NB4 (cell line): ENCODE data around the gene DUSP19.

Source experiments
- DNase-seq: peaks from one replicate; pipeline ENCODE4 v3.0.0; 2010; ENCODE audit warnings: low read depth
- H3K4me3 ChIP-seq: one replicate; pipeline ENCODE4 v1.5.1; 2011; ENCODE audit warnings: mild to moderate bottlenecking, low read depth, low read length, moderate library complexity
- MYC ChIP-seq: IDR thresholded peaks from 2 replicates; pipeline ENCODE4 v1.6.1; 2011; ENCODE audit warnings: low read depth, low read length
- POLR2A ChIP-seq: IDR thresholded peaks from 2 replicates; pipeline ENCODE4 v1.6.1; 2011; ENCODE audit warnings: mild to moderate bottlenecking; ENCODE audit not compliant: insufficient read length; ENCODE audit errors: extremely low read depth
- TF ChIP-seq, protein P1 (sequence below): IDR thresholded peaks from one replicate; pipeline ENCODE4 v1.5.1; 2012; ENCODE audit warnings: low read depth, low read length
- TF ChIP-seq, protein P2 (sequence below): IDR thresholded peaks from 2 replicates; pipeline ENCODE4 v1.6.1; 2011; ENCODE audit warnings: low read depth, low read length

The DUSP19 gene

DNA sequence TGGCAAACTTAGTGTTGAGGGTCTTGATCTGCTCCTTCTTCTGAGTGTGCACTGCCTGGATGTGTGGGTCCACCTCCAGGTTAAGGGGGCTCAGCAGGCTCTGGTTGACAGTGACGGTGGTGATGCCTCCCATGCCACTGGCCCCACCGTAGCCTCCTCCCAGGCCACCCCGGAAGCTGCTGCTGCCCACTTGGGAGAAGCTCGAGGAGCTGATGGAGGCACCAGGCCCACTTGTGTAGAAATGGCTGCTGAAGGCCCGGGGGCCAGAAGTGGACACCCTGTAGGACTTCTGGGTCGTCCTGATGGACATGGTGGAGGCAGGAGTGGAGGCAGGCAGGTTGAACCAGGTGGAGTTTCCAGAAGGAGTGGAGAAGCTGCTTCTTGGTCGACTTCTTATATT is 6.4 kb upstream of the DUSP19 start:
- TF ChIP-seq, protein P1, sequence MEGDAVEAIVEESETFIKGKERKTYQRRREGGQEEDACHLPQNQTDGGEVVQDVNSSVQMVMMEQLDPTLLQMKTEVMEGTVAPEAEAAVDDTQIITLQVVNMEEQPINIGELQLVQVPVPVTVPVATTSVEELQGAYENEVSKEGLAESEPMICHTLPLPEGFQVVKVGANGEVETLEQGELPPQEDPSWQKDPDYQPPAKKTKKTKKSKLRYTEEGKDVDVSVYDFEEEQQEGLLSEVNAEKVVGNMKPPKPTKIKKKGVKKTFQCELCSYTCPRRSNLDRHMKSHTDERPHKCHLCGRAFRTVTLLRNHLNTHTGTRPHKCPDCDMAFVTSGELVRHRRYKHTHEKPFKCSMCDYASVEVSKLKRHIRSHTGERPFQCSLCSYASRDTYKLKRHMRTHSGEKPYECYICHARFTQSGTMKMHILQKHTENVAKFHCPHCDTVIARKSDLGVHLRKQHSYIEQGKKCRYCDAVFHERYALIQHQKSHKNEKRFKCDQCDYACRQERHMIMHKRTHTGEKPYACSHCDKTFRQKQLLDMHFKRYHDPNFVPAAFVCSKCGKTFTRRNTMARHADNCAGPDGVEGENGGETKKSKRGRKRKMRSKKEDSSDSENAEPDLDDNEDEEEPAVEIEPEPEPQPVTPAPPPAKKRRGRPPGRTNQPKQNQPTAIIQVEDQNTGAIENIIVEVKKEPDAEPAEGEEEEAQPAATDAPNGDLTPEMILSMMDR, result no peak
- TF ChIP-seq, protein P2, sequence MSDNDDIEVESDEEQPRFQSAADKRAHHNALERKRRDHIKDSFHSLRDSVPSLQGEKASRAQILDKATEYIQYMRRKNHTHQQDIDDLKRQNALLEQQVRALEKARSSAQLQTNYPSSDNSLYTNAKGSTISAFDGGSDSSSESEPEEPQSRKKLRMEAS, result no peak
- TF ChIP-seq POLR2A (no peak), MYC (no peak)
- no peak overlapping the region for H3K4me3 ChIP-seq
- DNase-seq, result no peak

DNA sequence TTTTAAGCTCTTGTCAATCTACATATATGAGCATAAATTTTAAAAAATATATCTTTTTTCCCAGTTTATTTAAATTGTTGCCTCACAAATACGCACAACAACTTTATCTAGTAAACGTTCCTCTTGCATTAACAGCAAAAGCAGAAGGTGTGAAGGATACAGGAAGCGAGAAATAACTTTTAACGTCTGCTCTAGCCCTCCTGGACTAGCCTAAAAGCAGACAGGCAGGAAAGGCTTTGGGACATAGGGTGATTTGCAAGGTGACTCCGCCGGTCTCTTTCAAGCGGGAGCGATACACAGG is 434 bp upstream of the DUSP19 start:
- DNase-seq, result no peak
- TF ChIP-seq, protein P1, result no peak
- TF ChIP-seq, protein P2, result no peak
- TF ChIP-seq MYC, result no peak
- TF ChIP-seq POLR2A, result no peak
- peak overlapping the region; percentile 89 for H3K4me3 ChIP-seq

DNA sequence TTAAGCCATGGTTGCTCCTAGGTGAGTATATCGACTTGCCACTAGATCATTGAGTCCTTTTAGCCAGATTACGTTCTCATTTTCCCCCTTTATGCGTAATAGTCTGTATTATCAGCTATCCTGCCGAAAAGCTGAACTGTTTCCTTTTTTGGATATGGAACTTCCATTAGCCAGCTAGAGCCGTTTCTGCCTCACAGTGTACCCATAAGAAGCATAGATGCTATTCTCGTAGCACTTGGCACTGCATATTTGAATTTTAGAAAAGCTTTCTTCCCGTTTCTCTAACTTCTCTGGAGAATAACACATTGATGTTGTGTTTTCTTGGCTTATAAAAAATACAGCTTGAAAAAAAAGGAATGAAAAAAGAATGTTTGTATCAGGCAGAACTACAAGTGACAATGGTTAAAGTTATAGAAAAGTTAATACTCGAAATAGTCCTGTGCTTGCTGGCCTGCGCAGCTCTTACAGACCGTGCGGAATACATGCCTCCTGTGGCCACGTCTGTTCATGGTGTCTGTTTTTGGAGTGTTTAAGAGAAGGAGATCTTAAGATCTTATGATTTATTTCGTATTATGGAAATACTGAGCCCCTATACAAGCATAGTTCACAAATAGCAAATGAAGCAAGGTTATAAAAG is 710 bp downstream of the DUSP19 start:
- TF ChIP-seq MYC, result no peak
- TF ChIP-seq, protein P2, result no peak
- TF ChIP-seq, protein P1, result no peak
- no peak for TF ChIP-seq POLR2A

DNA sequence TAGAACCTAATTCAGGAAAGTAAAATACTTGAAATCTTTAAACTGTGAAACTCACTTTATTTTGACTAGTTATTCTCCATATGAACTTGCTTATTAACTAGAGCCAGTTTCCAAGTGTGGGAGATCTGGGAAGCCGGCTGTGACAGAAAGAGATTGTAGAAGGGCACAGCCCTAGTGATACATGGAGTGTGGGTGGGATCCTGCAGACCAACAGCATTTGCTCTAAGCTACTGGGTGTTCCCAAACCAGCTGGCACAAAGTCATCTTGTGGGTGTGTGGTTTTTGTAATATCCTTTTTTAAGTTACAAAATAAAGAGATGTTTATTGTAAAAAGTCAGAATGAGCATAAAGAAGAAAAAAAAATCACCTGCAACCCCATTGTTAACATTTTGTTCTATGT is 3.4 kb downstream of the DUSP19 start:
- no peak overlapping the region for H3K4me3 ChIP-seq
- DNase-seq, result no peak
- TF ChIP-seq MYC (no peak), POLR2A (no peak)
- TF ChIP-seq, protein P2, result no peak
- TF ChIP-seq, protein P1, result no peak

More for the DNA sequence above, 710 bp downstream of the DUSP19 start:
- H3K4me3 ChIP-seq, result peak overlapping the region; percentile 89
- peak; percentile 39 for DNase-seq

DNA sequence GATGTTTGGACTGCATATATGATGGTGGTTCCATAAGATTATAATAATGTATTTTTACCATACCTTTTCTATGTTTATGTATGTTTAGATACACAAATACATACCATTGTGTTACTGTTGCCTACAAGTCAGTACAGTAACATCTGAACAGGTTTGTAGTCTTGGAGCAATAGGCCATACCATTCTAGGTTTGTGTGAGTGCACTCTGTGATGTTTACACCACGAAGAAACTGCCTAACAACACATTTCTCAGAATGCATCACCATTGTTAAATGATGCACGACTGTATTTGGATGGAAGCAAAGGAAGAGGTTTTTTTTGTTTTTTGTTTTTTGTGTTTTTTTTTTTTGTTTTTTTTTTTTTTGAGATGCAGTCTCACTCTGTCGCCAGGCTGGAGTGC is 9.5 kb downstream of the DUSP19 start:
- DNase-seq, result no peak
- no peak overlapping the region for H3K4me3 ChIP-seq
- TF ChIP-seq, protein P2, result no peak
- no peak for TF ChIP-seq MYC
- no peak for TF ChIP-seq POLR2A
- TF ChIP-seq, protein P1, result no peak

DNA sequence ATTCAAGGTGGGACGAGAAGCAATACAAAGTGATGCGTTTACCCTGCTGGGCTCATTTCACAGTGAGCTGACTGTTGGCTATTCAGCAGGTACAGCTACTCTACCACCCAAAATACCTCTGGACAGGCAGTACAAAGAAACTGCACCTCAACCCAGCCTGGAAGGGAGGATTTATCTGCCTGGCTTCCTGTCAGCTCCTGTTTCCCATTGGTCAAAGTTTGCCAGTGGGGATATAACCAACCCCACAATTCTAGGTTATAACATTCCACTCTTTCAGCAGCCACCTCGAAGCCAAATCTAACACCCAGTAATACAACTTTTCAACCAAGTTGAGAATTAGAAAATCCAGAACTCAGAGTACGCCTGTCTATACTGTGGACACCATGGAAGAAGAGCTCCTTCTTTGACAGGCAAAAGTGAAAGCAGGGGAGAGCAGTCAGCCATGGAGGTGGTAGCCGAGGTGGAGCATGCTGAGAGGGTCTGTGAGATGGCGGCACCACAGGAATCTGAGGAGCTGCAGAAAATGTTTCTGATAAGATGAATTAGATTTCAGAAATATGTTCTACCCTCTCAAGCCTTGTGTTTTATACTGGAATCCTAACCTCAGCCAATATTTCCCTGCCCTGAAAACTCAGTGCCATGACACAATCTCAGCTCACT is 10.8 kb downstream of the DUSP19 start:
- TF ChIP-seq POLR2A, result no peak
- TF ChIP-seq, protein P1, result no peak
- TF ChIP-seq, protein P2, result no peak
- no peak for TF ChIP-seq MYC
- no peak overlapping the region for H3K4me3 ChIP-seq
- no peak for DNase-seq
